Measurements from ENCODE around the gene NTM. TPM values are rescaled to one million over a fixed set of nuclear protein-coding genes. Genes with fewer than 3 reads are reported as not detected.

The NTM gene
- total RNA-seq, 1 donor from 2014 or later: 4.3 TPM

- no peaks in the 10 kb centered on the region for H3K9me3 Mint-ChIP-seq (ENCODE audit: low read depth)
- H3K27ac Mint-ChIP-seq: no peak overlapping the region
- peaks cover 36% of the 10 kb centered on the region for H3K27me3 Mint-ChIP-seq
- H3K4me3 Mint-ChIP-seq (ENCODE audit: low read depth): no peak overlapping the region
- no peak for DNase-seq (ENCODE audit: low spot score, unreplicated experiment)
- H3K4me1 Mint-ChIP-seq (ENCODE audit: low read depth): peaks cover 11% of the 10 kb centered on the region
- no peaks in the 10 kb centered on the region for H3K36me3 Mint-ChIP-seq (ENCODE audit: insufficient read depth)
- TF ChIP-seq CTCF (IDR thresholded peaks at IDR 0.05; ENCODE audit: unreplicated experiment): no peak
These were observed 724.2 kb downstream of the NTM start for GRCh38 chr11:132094598-132094997.

- TF ChIP-seq CTCF (IDR thresholded peaks at IDR 0.05; ENCODE audit: unreplicated experiment): no peak
- Mint-ChIP-seq H3K9me3 (ENCODE audit: low read depth) (no peaks in the 10 kb centered on the region), H3K27ac (no peak overlapping the region), H3K4me3 (ENCODE audit: low read depth) (no peak overlapping the region), H3K4me1 (ENCODE audit: low read depth) (peaks cover 14% of the 10 kb centered on the region), H3K36me3 (ENCODE audit: insufficient read depth) (no peaks in the 10 kb centered on the region), H3K27me3 (peaks cover 36% of the 10 kb centered on the region)
- DNase-seq (ENCODE audit: low spot score, unreplicated experiment): no peak
These were observed 725.1 kb downstream of the NTM start for GRCh38 chr11:132095230-132096131.

GRCh38 chr11:132096132-132096825 is 725.9 kb downstream of the NTM start:
- Mint-ChIP-seq H3K4me3 (ENCODE audit: low read depth) (no peak overlapping the region), H3K9me3 (ENCODE audit: low read depth) (no peaks in the 10 kb centered on the region), H3K36me3 (ENCODE audit: insufficient read depth) (no peaks in the 10 kb centered on the region), H3K27me3 (peaks cover 32% of the 10 kb centered on the region), H3K4me1 (ENCODE audit: low read depth) (peaks cover 18% of the 10 kb centered on the region), H3K27ac (no peak overlapping the region)
- no peak for TF ChIP-seq CTCF (IDR thresholded peaks at IDR 0.05; ENCODE audit: unreplicated experiment)
- DNase-seq (ENCODE audit: low spot score, unreplicated experiment): no peak

GRCh38 chr11:132099692-132100091 is 729.3 kb downstream of the NTM start:
- Mint-ChIP-seq H3K27ac (no peak overlapping the region), H3K4me1 (ENCODE audit: low read depth) (peaks cover 23% of the 10 kb centered on the region), H3K4me3 (ENCODE audit: low read depth) (no peak overlapping the region), H3K9me3 (ENCODE audit: low read depth) (no peaks in the 10 kb centered on the region), H3K36me3 (ENCODE audit: insufficient read depth) (no peaks in the 10 kb centered on the region), H3K27me3 (peaks cover 47% of the 10 kb centered on the region)
- TF ChIP-seq CTCF (IDR thresholded peaks at IDR 0.05; ENCODE audit: unreplicated experiment): peak; percentile 64
- no peak for DNase-seq (ENCODE audit: low spot score, unreplicated experiment)

- peaks cover 23% of the 10 kb centered on the region for H3K4me1 Mint-ChIP-seq (ENCODE audit: low read depth)
- TF ChIP-seq CTCF (IDR thresholded peaks at IDR 0.05; ENCODE audit: unreplicated experiment): no peak
- no peaks in the 10 kb centered on the region for H3K36me3 Mint-ChIP-seq (ENCODE audit: insufficient read depth)
- no peak for DNase-seq (ENCODE audit: low spot score, unreplicated experiment)
- H3K27ac Mint-ChIP-seq: no peak overlapping the region
- H3K27me3 Mint-ChIP-seq: peaks cover 46% of the 10 kb centered on the region
- H3K4me3 Mint-ChIP-seq (ENCODE audit: low read depth): no peak overlapping the region
- H3K9me3 Mint-ChIP-seq (ENCODE audit: low read depth): no peaks in the 10 kb centered on the region
These were observed 730.2 kb downstream of the NTM start for GRCh38 chr11:132100583-132100982.
